ENCODE results near the gene GABPB1.
A peak's percentile ranks its signal among the peaks of the same experiment; 100 is the strongest.

The GABPB1 gene

DNA sequence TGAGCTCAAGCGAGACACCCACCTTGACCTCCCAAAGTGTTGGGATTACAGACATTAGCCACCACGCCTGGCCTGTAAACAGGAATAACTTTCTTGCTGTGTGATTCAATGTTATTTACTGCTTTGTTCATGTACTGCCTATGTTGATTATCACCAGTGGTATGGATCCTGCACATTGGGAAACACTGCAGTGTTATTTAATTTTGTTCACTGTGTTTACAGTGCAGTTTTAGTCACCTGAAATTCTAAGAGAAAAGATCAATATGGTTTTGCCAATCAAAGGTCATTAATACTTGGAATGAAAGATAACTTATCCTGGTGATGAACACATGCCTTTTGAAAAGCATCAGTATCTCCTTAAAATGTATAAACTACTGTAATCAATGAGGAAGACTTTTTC is 8.6 kb upstream of the GABPB1 start:
- Histone ChIP-seq H3K27ac (ENCODE audit: low read length) (no peak overlapping the region), H3K9me3 (ENCODE audit: insufficient read depth, low read length, severe bottlenecking) (no peaks in the 10 kb centered on the region), H3K4me2 (ENCODE audit: insufficient read depth, low read length) (no peak overlapping the region), H3K9ac (ENCODE audit: low read depth, low read length) (no peak overlapping the region), H3K4me1 (ENCODE audit: insufficient read depth, low read length) (no peaks in the 10 kb centered on the region; the same call in 1 of the 2 replicates), H3K79me2 (ENCODE audit: insufficient read depth, low read length) (peaks cover 13% of the 10 kb centered on the region), H3K36me3 (ENCODE audit: insufficient read depth, low read length) (peaks cover 35% of the 10 kb centered on the region), H4K20me1 (ENCODE audit: insufficient read depth, low read length) (no peaks in the 10 kb centered on the region), H3K27me3 (ENCODE audit: insufficient read depth, low read length, poor library complexity) (no peaks in the 10 kb centered on the region), H3K4me3 (ENCODE audit: low read depth in 1 of 2, low read length in 2 of 2) (no peak overlapping the region), H2AFZ (ENCODE audit: low read depth, low read length) (no peak overlapping the region)
- ATAC-seq (ENCODE audit: insufficient read depth, low read depth) (no peak), DNase-seq (no peak)
- TF ChIP-seq EZH2 (IDR thresholded peaks at IDR 0.05; ENCODE audit: borderline replicate concordance, low read depth, low read length, severe bottlenecking), result no peak
- TF ChIP-seq, protein P1, sequence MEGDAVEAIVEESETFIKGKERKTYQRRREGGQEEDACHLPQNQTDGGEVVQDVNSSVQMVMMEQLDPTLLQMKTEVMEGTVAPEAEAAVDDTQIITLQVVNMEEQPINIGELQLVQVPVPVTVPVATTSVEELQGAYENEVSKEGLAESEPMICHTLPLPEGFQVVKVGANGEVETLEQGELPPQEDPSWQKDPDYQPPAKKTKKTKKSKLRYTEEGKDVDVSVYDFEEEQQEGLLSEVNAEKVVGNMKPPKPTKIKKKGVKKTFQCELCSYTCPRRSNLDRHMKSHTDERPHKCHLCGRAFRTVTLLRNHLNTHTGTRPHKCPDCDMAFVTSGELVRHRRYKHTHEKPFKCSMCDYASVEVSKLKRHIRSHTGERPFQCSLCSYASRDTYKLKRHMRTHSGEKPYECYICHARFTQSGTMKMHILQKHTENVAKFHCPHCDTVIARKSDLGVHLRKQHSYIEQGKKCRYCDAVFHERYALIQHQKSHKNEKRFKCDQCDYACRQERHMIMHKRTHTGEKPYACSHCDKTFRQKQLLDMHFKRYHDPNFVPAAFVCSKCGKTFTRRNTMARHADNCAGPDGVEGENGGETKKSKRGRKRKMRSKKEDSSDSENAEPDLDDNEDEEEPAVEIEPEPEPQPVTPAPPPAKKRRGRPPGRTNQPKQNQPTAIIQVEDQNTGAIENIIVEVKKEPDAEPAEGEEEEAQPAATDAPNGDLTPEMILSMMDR (IDR thresholded peaks at IDR 0.05; ENCODE audit: borderline replicate concordance, extremely low read depth, low read length, poor library complexity, severe bottlenecking), result no peak

GRCh38 chr15:50361756-50362155 is 6.8 kb upstream of the GABPB1 start:
- no peaks in the 10 kb centered on the region for H3K9me3 ChIP-seq (ENCODE audit: insufficient read depth, low read length, severe bottlenecking)
- H4K20me1 ChIP-seq (ENCODE audit: insufficient read depth, low read length), result no peaks in the 10 kb centered on the region
- TF ChIP-seq, protein P1 (IDR thresholded peaks at IDR 0.05; ENCODE audit: borderline replicate concordance, extremely low read depth, low read length, poor library complexity, severe bottlenecking), result no peak
- TF ChIP-seq EZH2 (IDR thresholded peaks at IDR 0.05; ENCODE audit: borderline replicate concordance, low read depth, low read length, severe bottlenecking), result no peak
- peaks cover 13% of the 10 kb centered on the region for H3K4me1 ChIP-seq (ENCODE audit: insufficient read depth, low read length)
- DNase-seq (no peak), ATAC-seq (ENCODE audit: insufficient read depth, low read depth) (no peak)
- no peak overlapping the region for H3K4me3 ChIP-seq (ENCODE audit: low read depth in 1 of 2, low read length in 2 of 2)
- H3K36me3 ChIP-seq (ENCODE audit: insufficient read depth, low read length), result peaks cover 48% of the 10 kb centered on the region
- H2AFZ ChIP-seq (ENCODE audit: low read depth, low read length), result no peak overlapping the region
- H3K27ac ChIP-seq (ENCODE audit: low read length), result no peak overlapping the region
- H3K27me3 ChIP-seq (ENCODE audit: insufficient read depth, low read length, poor library complexity), result no peaks in the 10 kb centered on the region
- no peak overlapping the region for H3K9ac ChIP-seq (ENCODE audit: low read depth, low read length)
- H3K4me2 ChIP-seq (ENCODE audit: insufficient read depth, low read length), result no peak overlapping the region
- H3K79me2 ChIP-seq (ENCODE audit: insufficient read depth, low read length), result peaks cover 29% of the 10 kb centered on the region

GRCh38 chr15:50358845-50359244 is 3.8 kb upstream of the GABPB1 start:
- no peak for ATAC-seq (ENCODE audit: insufficient read depth, low read depth)
- no peak for DNase-seq
- H3K27ac ChIP-seq (ENCODE audit: low read length), result no peak overlapping the region
- peaks cover 2% of the 10 kb centered on the region; the same call in 1 of the 2 replicates for H4K20me1 ChIP-seq (ENCODE audit: insufficient read depth, low read length)
- no peak for TF ChIP-seq EZH2 (IDR thresholded peaks at IDR 0.05; ENCODE audit: borderline replicate concordance, low read depth, low read length, severe bottlenecking)
- TF ChIP-seq, protein P1 (IDR thresholded peaks at IDR 0.05; ENCODE audit: borderline replicate concordance, extremely low read depth, low read length, poor library complexity, severe bottlenecking), result peak; percentile 32
- no peak overlapping the region for H3K4me2 ChIP-seq (ENCODE audit: insufficient read depth, low read length)
- H3K9ac ChIP-seq (ENCODE audit: low read depth, low read length), result no peak overlapping the region
- peaks cover 54% of the 10 kb centered on the region for H3K79me2 ChIP-seq (ENCODE audit: insufficient read depth, low read length)
- H3K4me3 ChIP-seq (ENCODE audit: low read depth in 1 of 2, low read length in 2 of 2), result no peak overlapping the region
- H2AFZ ChIP-seq (ENCODE audit: low read depth, low read length), result no peak overlapping the region
- no peaks in the 10 kb centered on the region for H3K9me3 ChIP-seq (ENCODE audit: insufficient read depth, low read length, severe bottlenecking)
- H3K4me1 ChIP-seq (ENCODE audit: insufficient read depth, low read length), result peaks cover 21% of the 10 kb centered on the region
- H3K36me3 ChIP-seq (ENCODE audit: insufficient read depth, low read length), result peaks cover 53% of the 10 kb centered on the region
- H3K27me3 ChIP-seq (ENCODE audit: insufficient read depth, low read length, poor library complexity), result no peaks in the 10 kb centered on the region

DNA sequence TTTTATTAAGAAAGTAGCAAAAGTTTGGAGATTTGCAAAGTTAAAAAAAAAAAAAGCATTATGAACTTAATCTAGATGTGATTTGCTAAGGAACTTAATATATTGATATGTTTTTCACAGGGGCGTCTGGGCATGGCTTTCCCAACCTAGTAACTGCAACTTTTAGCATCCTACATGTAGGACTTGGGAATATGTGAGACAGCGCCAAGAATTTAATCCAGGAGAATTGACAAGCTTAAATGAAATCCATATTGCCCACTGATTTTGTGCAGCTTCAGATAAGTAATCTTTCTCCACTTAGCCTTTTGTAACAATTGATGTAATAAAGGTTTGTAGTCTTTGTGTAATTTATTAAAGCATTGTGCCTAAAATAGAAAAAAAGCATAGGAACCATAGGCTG is 982 bp upstream of the GABPB1 start:
- H3K4me2 ChIP-seq (ENCODE audit: insufficient read depth, low read length), result peak overlapping the region; percentile 80
- no peaks in the 10 kb centered on the region for H3K27me3 ChIP-seq (ENCODE audit: insufficient read depth, low read length, poor library complexity)
- H3K4me3 ChIP-seq (ENCODE audit: low read depth in 1 of 2, low read length in 2 of 2), result peak overlapping the region; percentile 72 to 89
- H2AFZ ChIP-seq (ENCODE audit: low read depth, low read length), result no peak overlapping the region; the same call in 1 of the 2 replicates
- peaks cover 44% of the 10 kb centered on the region for H3K36me3 ChIP-seq (ENCODE audit: insufficient read depth, low read length)
- ATAC-seq (ENCODE audit: insufficient read depth, low read depth), result no peak
- no peak for TF ChIP-seq EZH2 (IDR thresholded peaks at IDR 0.05; ENCODE audit: borderline replicate concordance, low read depth, low read length, severe bottlenecking)
- TF ChIP-seq, protein P1 (IDR thresholded peaks at IDR 0.05; ENCODE audit: borderline replicate concordance, extremely low read depth, low read length, poor library complexity, severe bottlenecking), result no peak
- peaks cover 79% of the 10 kb centered on the region for H3K79me2 ChIP-seq (ENCODE audit: insufficient read depth, low read length)
- H3K9ac ChIP-seq (ENCODE audit: low read depth, low read length), result peak overlapping the region; percentile 100
- H3K27ac ChIP-seq (ENCODE audit: low read length), result peak overlapping the region; percentile 100
- H3K4me1 ChIP-seq (ENCODE audit: insufficient read depth, low read length), result peaks cover 44% of the 10 kb centered on the region
- no peaks in the 10 kb centered on the region for H3K9me3 ChIP-seq (ENCODE audit: insufficient read depth, low read length, severe bottlenecking)
- peaks cover 19% of the 10 kb centered on the region; the same call in 1 of the 2 replicates for H4K20me1 ChIP-seq (ENCODE audit: insufficient read depth, low read length)
- DNase-seq, result no peak
